ENCODE data around the gene GPR156. TPM values are rescaled to one million over a fixed set of nuclear protein-coding genes. Genes with fewer than 3 reads are reported as not detected.

The GPR156 gene
- polyA plus RNA-seq, 1 experiment = 0.44 TPM

DNA sequence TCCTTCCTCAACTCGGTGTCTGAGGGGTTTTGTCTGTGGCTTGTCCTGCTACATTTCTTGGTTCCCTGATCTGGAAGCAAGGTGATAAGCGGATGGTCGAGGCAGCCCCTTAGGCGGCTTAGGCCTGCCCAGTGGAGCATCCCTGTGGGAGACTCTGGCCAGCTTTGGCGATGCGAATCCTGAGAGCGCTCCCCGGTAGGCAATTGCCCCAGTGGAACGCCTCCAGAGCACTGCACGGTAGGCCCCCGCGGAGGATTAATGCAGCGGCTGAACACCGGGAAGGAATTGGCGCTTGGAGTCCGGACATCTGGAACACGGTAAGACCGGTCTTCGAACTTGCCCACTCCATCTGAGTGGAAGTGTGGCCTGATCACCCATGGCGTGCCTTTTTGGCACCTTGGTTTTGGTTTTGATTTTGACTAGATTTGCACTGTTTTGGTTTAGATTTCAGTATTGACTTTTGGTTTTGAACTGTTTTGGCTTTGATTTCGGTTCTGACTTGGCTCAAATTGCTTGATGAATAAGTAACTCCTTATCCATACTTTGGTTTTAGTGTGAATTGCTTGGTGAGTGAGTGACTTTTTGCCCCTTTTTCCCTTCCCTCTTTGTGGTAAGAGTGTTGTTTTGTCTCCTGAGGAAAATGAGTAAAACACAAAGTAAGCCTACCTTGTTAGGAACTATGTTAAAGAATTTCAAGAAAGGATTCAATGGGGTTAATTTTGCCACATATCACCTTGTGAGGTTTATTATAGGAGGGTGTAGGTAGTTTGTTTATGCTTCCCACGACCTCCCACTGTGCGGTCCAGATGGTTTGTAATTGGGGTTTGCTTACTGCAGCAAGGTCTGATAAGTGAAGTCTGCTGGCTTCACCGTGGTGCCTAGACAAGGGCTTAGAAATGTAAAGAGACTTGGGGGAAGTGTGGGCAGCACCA is 27.1 kb upstream of the GPR156 start:
- Histone ChIP-seq H3K4me3 (ENCODE audit: low read depth, low read length) (no peak overlapping the region), H3K27me3 (ENCODE audit: control insufficient read depth, insufficient read depth, low read length) (no peaks in the 10 kb centered on the region), H3K36me3 (ENCODE audit: control insufficient read depth, insufficient read depth, low read length) (peaks cover 1% of the 10 kb centered on the region; the same call in 1 of the 2 replicates)
- TF ChIP-seq, protein P1, sequence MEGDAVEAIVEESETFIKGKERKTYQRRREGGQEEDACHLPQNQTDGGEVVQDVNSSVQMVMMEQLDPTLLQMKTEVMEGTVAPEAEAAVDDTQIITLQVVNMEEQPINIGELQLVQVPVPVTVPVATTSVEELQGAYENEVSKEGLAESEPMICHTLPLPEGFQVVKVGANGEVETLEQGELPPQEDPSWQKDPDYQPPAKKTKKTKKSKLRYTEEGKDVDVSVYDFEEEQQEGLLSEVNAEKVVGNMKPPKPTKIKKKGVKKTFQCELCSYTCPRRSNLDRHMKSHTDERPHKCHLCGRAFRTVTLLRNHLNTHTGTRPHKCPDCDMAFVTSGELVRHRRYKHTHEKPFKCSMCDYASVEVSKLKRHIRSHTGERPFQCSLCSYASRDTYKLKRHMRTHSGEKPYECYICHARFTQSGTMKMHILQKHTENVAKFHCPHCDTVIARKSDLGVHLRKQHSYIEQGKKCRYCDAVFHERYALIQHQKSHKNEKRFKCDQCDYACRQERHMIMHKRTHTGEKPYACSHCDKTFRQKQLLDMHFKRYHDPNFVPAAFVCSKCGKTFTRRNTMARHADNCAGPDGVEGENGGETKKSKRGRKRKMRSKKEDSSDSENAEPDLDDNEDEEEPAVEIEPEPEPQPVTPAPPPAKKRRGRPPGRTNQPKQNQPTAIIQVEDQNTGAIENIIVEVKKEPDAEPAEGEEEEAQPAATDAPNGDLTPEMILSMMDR (IDR thresholded peaks at IDR 0.05; ENCODE audit: insufficient read depth, low read depth, low read length) = no peak
- ChIA-PET POLR2A (no interaction called here), CTCF (no interaction called here)
- no peak for DNase-seq (ENCODE audit: low read depth)

DNA sequence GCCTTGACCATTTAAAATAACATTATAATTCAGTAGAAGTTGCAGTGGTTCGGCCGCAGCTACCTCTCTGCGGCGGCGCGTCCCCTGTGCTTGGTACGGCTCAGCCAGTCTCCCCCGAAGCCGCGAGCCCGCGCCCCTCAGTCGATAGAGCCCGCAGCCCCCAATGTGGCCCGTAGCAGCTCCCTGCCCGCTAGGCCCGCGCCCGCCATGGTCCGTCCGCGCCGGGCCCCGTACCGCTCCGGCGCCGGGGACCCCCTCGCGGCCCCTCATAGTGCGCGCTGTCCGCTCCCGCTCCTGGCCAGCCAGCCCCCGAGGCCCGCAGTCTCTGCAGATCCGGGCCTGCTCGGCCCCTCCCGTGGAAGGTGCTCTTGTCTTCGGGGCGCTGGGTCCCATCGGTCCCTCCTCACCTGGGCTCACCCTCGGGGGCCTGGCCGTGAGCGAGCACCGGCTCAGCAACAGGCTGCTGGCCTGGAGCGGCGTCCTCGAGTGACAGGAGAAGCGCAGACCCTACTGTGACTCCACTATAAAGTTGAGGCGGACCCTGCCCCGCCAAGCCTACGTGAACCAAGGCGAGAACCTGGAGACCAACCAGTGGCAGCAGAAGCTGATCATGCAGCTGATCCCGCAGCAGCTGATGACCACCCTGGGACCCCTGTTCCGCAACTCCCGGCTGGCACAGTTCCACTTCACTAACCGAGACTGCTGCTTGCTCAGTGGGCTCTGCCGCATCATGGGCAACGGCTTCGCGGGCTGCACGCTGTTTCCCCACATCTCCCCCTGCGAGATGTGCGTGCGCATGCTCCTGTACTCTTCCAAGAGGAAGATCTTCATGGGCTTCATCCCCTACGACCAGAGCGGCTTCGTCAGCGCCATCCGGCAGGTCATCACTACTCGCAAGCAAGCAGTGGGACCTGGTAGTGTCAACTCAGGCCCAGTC is 21.8 kb upstream of the GPR156 start:
- ChIA-PET CTCF (no interaction called here), POLR2A (no interaction called here)
- Histone ChIP-seq H3K36me3 (ENCODE audit: control insufficient read depth, insufficient read depth, low read length) (no peaks in the 10 kb centered on the region), H3K27me3 (ENCODE audit: control insufficient read depth, insufficient read depth, low read length) (no peaks in the 10 kb centered on the region), H3K4me3 (ENCODE audit: low read depth, low read length) (no peak overlapping the region)
- DNase-seq (ENCODE audit: low read depth) = no peak
- TF ChIP-seq, protein P1 (IDR thresholded peaks at IDR 0.05; ENCODE audit: insufficient read depth, low read depth, low read length) = no peak

DNA sequence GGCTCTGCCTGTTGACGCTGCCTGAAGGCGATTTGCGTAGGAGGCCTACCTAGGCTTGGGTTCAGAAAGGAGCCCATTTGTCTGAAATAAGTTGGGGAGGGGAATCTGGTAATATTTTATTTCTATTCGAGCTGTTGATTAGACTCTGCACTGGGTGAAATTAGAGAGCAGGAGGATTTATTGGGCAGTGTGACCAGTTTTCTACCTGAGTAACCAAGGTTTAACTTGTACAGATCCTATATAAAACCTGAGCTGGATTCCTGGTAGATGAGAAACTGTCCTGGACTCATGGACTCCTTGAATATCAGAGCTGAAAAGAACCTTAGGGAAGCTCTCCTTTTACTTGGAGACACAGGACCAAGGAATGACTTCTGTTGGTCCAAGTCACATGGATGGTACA is 19.6 kb upstream of the GPR156 start:
- no peaks in the 10 kb centered on the region for H3K27me3 ChIP-seq (ENCODE audit: control insufficient read depth, insufficient read depth, low read length)
- DNase-seq (ENCODE audit: low read depth) = no peak
- POLR2A ChIA-PET = no interaction called here
- H3K36me3 ChIP-seq (ENCODE audit: control insufficient read depth, insufficient read depth, low read length) = no peaks in the 10 kb centered on the region
- TF ChIP-seq, protein P1 (IDR thresholded peaks at IDR 0.05; ENCODE audit: insufficient read depth, low read depth, low read length) = no peak
- H3K4me3 ChIP-seq (ENCODE audit: low read depth, low read length) = no peak overlapping the region
- CTCF ChIA-PET = interaction anchor here (0.6 kb wide), 1 partner anchor 11 kb away, joined by 3 read pairs; no protein-coding TSS in a partner anchor

DNA sequence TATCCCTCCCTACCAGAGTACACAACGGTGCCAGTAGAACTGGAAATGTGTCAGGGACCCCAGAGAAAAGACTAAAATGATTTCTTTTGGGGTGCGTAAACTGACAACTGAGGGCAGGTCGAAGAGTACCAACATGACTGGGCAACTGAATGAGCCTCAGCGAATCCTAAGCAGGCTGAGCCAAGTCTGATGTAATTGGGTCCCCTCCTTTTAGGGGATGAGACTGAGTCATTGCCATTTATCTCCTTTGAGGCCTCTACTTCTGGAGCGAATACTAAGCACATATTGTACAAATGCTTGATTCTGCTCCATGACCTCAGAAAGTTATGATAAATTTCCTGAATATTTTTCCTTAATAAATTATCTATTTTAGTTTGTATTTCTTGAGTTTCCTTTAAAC is 17.3 kb upstream of the GPR156 start:
- Histone ChIP-seq H3K27me3 (ENCODE audit: control insufficient read depth, insufficient read depth, low read length) (no peaks in the 10 kb centered on the region), H3K4me3 (ENCODE audit: low read depth, low read length) (no peak overlapping the region), H3K36me3 (ENCODE audit: control insufficient read depth, insufficient read depth, low read length) (no peaks in the 10 kb centered on the region)
- POLR2A ChIA-PET = no interaction called here
- TF ChIP-seq, protein P1 (IDR thresholded peaks at IDR 0.05; ENCODE audit: insufficient read depth, low read depth, low read length) = no peak
- DNase-seq (ENCODE audit: low read depth) = no peak
- CTCF ChIA-PET = no interaction called here

DNA sequence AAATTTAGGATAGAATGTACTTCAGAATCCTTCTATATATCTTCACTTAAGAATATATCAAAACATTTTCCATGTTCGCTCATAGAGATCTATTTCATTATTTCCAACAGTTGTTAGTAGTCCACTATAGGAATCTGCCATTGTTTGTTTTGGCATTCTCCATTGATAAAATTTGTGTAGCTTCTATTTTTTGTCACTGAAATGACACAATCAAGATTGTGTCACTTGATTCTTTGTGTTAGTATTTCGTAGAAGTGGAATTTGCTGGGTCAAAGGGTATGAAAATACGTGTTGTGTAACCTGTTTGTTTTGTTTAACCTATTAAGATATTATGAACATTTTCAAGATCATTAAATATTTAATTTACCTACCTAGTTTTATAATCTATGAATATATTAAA is 15.9 kb upstream of the GPR156 start:
- H3K27me3 ChIP-seq (ENCODE audit: control insufficient read depth, insufficient read depth, low read length) = no peaks in the 10 kb centered on the region
- ChIA-PET CTCF (interaction anchor here (0.9 to 1.1 kb wide), 2 partner anchors 8 to 9 kb away, joined by 3 to 4 read pairs; no protein-coding TSS in a partner anchor), POLR2A (no interaction called here)
- TF ChIP-seq, protein P1 (IDR thresholded peaks at IDR 0.05; ENCODE audit: insufficient read depth, low read depth, low read length) = no peak
- no peaks in the 10 kb centered on the region for H3K36me3 ChIP-seq (ENCODE audit: control insufficient read depth, insufficient read depth, low read length)
- no peak overlapping the region for H3K4me3 ChIP-seq (ENCODE audit: low read depth, low read length)
- no peak for DNase-seq (ENCODE audit: low read depth)
